ENCODE results near the gene SUGP2. TPM values are rescaled to one million over a fixed set of nuclear protein-coding genes. Genes with fewer than 3 reads are reported as not detected.

The SUGP2 gene
- total RNA-seq, 6 experiments from 2014 or later: 17.4 to 36.4 (median 30.0) TPM

DNA sequence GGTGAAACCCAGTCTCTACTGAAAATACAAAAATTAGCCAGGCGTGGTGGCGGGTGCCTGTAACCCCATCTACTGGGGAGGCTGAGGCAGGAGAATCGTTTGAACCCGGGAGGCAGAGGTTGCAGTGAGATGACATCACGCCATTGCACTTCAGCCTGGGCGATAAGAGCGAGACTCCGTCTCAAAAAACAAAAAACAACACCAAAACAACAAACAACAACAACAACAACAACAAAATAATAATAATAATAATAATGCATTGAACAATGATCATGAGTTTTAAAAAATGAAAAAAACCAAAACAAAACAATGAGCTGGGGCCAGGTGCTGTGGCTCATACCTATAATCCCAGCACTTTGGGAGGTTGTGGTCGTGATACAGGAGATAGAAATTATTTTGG is 69.2 kb downstream of the SUGP2 start:
- H3K36me3 ChIP-seq: no peaks in the 10 kb centered on the region
- H3K4me3 ChIP-seq: no peak overlapping the region
- H3K9me3 ChIP-seq: no peaks in the 10 kb centered on the region
- DNase-seq (no peak), ATAC-seq (no peak)
- WGBS (ENCODE audit: insufficient coverage, low coverage, low lambda C conversion rate, missing lambda C conversion rate): 81% methylated on average over 7 of the region's 9 CpGs
- H3K27me3 ChIP-seq: no peaks in the 10 kb centered on the region
- no peak overlapping the region for H3K27ac ChIP-seq
- no peaks in the 10 kb centered on the region for H3K4me1 ChIP-seq
- TF ChIP-seq POLR2A (IDR thresholded peaks at IDR 0.05): no peak
- TF ChIP-seq, protein P1, sequence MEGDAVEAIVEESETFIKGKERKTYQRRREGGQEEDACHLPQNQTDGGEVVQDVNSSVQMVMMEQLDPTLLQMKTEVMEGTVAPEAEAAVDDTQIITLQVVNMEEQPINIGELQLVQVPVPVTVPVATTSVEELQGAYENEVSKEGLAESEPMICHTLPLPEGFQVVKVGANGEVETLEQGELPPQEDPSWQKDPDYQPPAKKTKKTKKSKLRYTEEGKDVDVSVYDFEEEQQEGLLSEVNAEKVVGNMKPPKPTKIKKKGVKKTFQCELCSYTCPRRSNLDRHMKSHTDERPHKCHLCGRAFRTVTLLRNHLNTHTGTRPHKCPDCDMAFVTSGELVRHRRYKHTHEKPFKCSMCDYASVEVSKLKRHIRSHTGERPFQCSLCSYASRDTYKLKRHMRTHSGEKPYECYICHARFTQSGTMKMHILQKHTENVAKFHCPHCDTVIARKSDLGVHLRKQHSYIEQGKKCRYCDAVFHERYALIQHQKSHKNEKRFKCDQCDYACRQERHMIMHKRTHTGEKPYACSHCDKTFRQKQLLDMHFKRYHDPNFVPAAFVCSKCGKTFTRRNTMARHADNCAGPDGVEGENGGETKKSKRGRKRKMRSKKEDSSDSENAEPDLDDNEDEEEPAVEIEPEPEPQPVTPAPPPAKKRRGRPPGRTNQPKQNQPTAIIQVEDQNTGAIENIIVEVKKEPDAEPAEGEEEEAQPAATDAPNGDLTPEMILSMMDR (IDR thresholded peaks at IDR 0.05): no peak
- intact Hi-C loops (cut with DNase I): no loop called here

DNA sequence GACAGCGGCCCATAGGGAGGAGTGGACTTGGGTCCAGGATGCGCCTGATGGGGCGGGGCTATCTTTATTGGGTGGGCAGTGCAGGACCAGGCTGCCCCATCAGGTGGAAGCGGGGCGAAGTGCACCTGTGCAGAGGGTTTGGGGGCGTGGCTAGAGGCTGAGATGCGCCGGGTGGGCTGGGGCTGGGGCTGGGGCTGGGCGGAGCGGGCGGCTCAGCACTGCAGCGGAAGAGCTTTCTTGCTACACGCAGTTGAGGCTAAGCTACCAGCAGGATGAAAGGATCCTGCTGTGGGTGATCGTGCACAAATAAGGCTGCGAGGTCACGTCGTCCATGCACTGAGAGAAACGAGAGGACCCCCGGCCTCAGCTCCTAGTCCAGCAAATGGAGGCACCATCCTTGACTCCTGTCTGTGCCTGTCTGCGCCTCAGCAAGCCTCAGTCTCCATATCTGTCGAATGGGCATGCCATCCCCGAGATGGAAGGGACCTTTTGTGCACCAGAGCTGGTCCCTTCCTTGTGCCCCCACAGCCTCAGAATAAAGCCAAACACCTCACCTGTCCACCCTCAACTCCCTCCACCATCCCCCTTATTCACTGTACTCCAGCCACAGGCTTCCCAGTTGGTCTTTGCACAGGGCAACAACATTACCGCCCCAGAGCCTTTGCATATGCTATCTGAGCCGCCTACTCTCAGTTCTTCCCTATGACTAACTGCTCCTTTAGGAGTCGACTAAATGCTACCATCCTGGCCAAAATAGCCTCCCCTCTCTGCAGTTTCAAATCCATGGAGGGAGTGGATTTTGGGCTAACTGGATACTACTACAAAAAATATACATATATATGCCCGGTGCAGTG is 71.3 kb downstream of the SUGP2 start:
- ATAC-seq: peak in 1 of 4 donors; percentile 18
- Histone ChIP-seq H3K4me1 (no peaks in the 10 kb centered on the region), H3K36me3 (no peaks in the 10 kb centered on the region), H3K4me3 (no peak overlapping the region), H3K27ac (no peak overlapping the region), H3K9me3 (no peaks in the 10 kb centered on the region), H3K27me3 (no peaks in the 10 kb centered on the region)
- WGBS (ENCODE audit: insufficient coverage, low coverage, low lambda C conversion rate, missing lambda C conversion rate): 29% methylated on average over 10 of the region's 26 CpGs
- intact Hi-C loops (cut with DNase I): no loop called here
- TF ChIP-seq, protein P1 (IDR thresholded peaks at IDR 0.05): no peak
- no peak for TF ChIP-seq POLR2A (IDR thresholded peaks at IDR 0.05)
- DNase-seq: no peak

DNA sequence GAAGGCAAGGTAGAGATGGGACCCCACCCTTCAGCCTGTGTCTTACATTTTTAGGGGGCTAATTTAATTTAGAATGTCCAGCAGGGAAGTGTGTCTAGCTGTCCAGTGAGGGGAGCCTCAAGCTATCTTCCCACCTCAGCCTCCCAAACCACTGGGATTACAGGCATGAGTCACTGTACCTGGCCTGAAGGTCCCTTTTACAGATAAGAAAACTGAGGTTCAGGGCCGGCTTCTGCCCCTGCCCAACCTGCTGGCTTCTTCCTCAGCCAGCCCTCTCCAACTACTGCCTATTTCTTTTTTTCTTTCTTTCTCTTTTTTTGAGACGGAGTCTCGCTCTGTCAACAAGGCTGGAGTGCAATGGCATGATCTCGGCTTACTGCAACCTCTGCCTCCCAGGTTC is 72.9 kb downstream of the SUGP2 start:
- TF ChIP-seq POLR2A (IDR thresholded peaks at IDR 0.05): no peak
- TF ChIP-seq, protein P1 (IDR thresholded peaks at IDR 0.05): no peak
- DNase-seq (no peak), ATAC-seq (no peak)
- Histone ChIP-seq H3K27me3 (no peaks in the 10 kb centered on the region), H3K4me1 (no peaks in the 10 kb centered on the region), H3K9me3 (no peaks in the 10 kb centered on the region), H3K36me3 (no peaks in the 10 kb centered on the region), H3K27ac (no peak overlapping the region), H3K4me3 (no peak overlapping the region)
- WGBS (ENCODE audit: insufficient coverage, low coverage, low lambda C conversion rate, missing lambda C conversion rate): 76% methylated on average over 3 of the region's 4 CpGs
- intact Hi-C loops (cut with DNase I): no loop called here

DNA sequence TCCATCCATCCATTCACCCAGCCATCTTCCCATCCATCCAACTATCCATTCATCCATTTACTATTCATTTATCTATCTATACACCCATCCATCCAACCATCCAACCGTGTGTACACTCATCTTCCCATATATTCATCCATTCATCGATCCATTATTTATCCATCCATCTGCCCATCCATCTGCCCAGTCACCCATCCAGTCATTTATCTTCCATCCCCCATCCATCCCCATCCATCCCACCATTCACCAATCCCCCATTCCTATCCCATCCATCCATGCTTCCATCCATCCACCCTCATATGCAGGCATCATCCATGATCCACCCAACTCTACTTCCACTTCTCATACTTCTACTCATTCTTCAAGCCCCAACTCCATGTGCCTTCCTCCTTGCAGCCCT is 78.3 kb downstream of the SUGP2 start:
- TF ChIP-seq, protein P1 (IDR thresholded peaks at IDR 0.05): no peak
- no peak for TF ChIP-seq POLR2A (IDR thresholded peaks at IDR 0.05)
- 87% methylated on average over 2 of the region's 2 CpGs for WGBS (ENCODE audit: insufficient coverage, low coverage, low lambda C conversion rate, missing lambda C conversion rate)
- ATAC-seq: no peak

More for the DNA sequence above, 78.3 kb downstream of the SUGP2 start:
- Histone ChIP-seq H3K4me3 (no peak overlapping the region), H3K4me1 (no peaks in the 10 kb centered on the region), H3K36me3 (no peaks in the 10 kb centered on the region), H3K9me3 (no peaks in the 10 kb centered on the region), H3K27ac (no peak overlapping the region), H3K27me3 (no peaks in the 10 kb centered on the region)
- no peak for DNase-seq
- intact Hi-C loops (cut with DNase I): no loop called here

Data from right lobe of liver (tissue), 6 donors.